GM21717 (cell line): ENCODE measurements around the gene GLIS1.

ENCODE experiments used
- ATAC-seq: cut with Tn5 transposase; IDR thresholded peaks from one replicate; pipeline ENCODE4 v1.9.1; 2021; ENCODE audit warnings: mild to moderate bottlenecking, moderate library complexity; ENCODE audit not compliant: unreplicated experiment

Gene GLIS1

DNA sequence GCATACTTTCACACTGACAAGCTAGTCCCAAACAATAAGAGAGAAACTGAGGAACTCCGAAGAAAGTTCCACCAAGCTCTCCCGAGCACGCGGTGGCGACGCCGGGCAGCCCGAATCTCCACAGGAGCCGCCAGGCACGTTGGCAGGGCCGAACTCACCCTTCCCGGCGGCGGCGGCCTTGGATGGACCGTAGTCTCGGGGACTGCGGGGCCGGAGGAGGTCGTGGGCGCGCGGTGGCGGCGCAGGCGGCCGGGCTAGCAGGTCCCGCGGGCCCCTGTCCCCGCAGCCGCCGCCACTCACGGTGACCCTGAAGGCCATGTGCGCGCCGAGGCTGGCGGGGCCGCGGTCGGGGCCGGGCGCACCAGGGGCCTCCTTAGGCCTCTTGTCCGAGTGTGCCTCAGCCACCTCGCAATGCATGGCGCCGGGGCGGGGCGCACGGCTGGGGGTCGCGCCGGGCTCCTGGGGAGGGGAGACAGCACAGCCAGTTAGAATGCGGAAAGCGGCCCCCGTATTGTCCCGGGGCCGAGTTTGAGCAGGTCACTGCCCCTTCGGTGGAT lies 1.2 kb downstream of the GLIS1 start:
- ATAC-seq, result no peak

DNA sequence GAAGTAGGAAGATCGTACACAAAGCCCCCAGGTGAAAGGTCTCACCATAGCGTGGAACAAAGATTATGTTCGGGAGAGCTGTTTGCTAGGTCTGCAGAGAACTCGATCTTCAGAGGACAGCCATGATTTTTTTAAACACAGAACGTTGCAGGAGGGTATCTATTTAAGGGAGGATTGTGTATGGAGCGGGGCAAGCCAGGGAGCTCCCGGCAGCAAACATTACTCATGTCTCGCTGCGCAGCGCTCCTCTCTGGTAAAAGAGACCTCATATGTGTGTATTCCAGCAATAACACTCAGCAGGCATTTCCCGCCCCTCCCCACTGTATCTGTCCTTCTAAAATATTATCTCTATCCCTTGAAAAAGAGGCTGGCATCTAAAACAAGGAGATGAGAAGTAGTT lies 2.7 kb downstream of the GLIS1 start:
- no peak for ATAC-seq

GRCh38 chr1:53735681-53736080 lies 3.3 kb downstream of the GLIS1 start:
- no peak for ATAC-seq

GRCh38 chr1:53735261-53735660 lies 3.7 kb downstream of the GLIS1 start:
- ATAC-seq, result no peak

DNA sequence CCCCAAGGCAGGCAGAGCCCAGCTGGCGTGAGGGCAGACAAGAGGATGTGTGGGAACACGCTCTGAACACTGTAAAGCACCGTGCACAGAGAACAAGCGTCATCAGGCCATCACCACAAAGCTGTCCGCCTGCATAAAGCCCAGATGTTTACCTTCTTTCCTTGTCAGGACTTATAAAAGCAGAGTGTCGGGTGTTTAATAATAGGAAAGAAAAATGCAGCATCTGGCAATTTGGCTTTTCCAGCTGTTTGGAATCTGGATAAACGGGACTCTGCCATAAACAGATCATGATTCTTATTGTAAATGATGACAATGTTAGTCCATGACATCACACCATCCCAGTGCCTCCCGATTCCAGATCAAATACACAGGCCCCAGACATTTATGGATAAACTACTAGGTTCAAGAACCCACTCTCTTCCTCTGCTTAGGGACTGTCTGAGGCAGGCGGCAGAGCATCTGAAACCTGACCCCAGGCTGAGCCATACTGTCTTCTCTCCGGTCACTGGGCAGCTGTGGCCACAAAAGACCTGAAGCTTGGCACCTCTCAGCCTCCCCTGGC lies 4.2 kb downstream of the GLIS1 start:
- no peak for ATAC-seq

- no peak for ATAC-seq
These were observed 4.9 kb downstream of the GLIS1 start for GRCh38 chr1:53733975-53734649.

DNA sequence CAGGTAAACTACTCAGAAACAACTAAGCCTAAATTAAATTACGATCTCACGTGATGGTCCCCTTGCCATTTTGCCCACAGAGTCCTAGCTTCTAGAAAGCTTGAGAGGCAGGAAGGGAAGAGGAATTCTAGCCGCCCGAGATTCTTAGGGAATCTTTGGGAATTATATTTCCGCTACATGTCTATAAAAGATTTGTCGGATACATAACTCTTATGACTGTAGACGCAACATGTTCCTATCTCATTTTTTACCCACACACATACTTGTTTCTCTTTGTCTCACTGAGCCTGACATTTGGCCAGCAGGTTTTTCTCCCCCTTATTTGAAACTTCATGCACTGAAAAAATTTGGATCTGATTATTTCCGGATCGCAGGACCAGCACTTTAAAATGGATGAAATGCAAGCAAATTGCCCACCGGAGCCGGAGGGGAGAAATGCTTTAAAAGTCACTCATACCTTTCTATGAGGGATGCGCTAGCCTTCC lies 5.5 kb downstream of the GLIS1 start:
- ATAC-seq, result no peak

GRCh38 chr1:53732912-53733317 lies 6.0 kb downstream of the GLIS1 start:
- ATAC-seq, result no peak

DNA sequence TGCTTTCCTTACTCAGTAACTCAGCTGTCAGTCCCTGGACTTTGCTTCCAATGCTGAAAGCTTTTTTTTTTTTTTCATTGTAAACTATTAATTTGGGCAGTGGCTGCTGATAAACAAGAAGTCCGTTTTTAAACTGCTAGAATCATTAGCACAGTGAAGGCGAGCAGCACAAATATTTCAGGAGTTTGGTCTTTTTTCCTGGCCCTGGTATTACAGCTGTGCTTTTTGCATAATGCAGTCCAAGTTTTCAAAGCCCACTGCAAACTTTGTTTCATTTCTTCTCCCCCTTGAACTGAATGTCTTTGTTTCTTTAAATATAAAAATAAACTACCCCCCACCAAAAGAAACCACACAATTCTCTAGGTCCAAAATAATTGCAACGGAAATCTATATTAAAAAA lies 6.6 kb downstream of the GLIS1 start:
- ATAC-seq, result no peak

GRCh38 chr1:53731779-53732305 lies 7.1 kb downstream of the GLIS1 start:
- no peak for ATAC-seq

DNA sequence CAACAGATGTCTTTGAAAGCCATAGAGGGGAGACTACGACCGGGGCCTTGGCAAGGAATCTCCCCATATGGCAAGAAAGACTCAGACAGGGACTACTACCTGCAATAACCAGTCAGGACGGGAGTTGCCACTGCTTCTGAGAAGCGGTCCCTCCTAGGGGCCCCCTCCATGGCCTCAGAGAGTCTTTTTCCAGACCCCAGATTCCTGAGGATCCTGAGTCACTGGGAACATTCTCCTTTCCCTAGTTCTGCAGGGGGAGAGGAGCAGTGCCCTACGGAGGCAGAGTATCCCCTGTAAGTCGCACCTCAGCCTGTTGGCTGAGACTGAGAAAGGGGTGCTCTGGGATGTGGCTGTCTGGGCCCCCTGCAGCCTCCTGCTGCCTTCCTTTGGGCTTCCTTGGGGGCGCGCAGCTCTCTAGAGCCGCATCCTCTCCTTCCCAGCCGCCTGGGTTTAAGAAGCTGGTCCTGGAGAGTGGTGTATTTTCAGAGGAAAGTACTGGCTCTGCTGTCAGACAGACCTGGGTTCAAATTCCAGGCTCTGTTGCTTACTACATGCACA lies 7.8 kb downstream of the GLIS1 start:
- no peak for ATAC-seq

GRCh38 chr1:53730224-53730865 lies 8.6 kb downstream of the GLIS1 start:
- no peak for ATAC-seq

- ATAC-seq, result no peak
These were observed 9.3 kb downstream of the GLIS1 start for GRCh38 chr1:53729456-53730223.

DNA sequence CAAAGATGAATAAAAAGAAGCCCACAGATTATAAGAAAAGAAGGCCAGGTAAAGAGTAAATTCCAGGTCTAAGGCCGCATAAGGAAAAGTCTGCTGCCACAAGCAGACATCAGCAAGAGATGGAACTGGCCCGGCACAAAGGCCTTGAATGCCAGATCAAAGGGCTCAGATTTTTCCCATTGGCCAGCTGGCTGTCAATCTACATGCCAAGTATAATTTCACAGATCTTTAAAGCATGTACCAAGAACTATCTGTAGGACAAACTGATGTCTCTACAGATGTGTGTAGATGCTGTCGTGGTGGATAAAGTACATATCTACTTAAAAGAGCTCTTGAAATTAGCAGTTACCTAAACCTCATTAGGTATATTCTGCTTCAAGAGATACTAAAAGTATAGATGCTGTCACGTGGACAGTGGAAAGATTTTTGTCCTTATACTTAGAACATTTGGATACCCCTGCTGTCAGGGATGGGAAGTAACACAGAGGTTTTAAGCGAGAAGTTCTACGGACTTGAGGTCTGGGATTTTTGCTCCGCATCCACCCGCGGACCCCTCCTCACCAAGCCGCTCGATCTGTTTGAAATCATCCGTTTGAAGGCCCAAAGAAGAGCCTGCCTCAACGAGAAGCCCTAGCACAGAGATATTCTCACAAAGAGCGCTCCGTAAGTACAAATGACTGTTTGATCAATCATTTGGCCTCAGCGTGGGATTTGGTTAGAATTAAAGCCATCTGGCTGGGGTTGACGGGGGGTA lies 10.1 kb downstream of the GLIS1 start:
- no peak for ATAC-seq

DNA sequence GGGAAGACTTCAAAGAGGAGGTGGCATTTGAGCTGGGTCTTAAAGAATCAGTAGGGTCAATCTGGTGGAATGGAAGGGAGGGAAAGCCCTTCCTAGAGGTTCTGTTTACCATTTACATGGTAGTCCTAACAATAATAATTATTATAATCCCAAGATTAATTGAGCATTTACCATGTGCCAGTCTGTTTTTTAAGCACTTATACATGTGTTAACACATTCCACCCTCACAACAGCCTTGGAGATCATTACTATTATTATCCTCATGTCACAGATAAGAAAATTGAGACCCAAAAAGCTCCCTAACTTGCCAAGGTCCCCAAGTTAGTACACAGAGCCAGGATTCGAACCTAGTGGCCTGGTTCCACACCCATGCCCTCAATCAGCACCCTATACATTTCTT lies 10.8 kb downstream of the GLIS1 start:
- no peak for ATAC-seq

GRCh38 chr1:53727461-53728092 lies 11.4 kb downstream of the GLIS1 start:
- ATAC-seq, result no peak

DNA sequence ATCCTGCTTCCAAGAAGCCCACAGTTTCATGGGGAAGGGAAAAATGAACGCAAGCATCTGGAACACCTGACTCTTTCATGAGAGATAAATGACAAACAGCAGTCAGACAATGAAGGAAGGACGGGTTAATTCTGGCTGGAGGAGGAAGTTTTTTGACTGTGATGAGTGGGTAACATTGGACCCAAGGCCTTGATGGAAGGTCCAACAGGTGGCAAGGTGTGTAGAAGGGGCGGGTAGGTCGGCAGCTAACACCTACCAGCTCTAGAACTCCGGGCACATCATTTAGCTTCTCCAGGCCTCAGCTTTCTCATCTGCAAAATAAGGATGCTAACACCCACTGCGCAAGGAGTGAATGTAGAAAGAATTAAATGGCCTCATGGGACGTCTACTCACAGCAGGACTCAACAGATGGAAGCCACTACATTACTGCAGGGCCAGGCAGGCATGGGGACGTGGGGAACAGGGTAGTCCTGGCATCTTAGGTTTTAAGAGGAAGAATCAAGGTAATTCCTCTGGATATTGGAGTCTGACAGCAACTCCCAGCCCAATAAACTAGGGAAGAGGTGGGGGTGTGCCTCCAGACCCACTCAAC lies 12.9 kb downstream of the GLIS1 start:
- ATAC-seq, result no peak

- no peak for ATAC-seq
These were observed 13.7 kb downstream of the GLIS1 start for GRCh38 chr1:53725238-53725689.

DNA sequence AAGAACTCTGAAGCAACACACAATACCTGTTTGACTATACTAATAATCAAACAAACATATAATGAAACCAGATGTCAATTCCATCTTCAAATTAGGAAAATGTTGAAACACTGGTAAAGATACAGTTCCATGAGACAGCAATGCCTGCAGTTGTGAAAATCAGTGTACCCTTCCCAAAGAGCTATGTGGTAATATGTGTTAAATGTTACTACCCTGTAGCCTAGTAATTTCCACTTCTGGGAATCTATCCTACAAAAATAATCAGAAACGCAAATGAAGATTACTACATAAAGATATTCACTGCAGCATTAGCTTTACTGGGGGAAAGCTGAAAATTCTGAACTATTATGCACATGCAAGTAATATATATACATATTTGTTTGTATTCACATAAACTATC lies 16.9 kb downstream of the GLIS1 start:
- no peak for ATAC-seq
